HEK293 (cell line): ENCODE measurements around the gene FANCE.

Experiments
- CTCF ChIA-PET: fragments of 350-600 bp; formaldehyde crosslinking; extraction: SDS; loops from one replicate; lab custom pipeline; 2021; ENCODE audit warnings: antibody characterized with exemption; lab: Yijun Ruan, JAX
- POLR2A ChIA-PET: fragments of 300-600 bp; formaldehyde crosslinking; extraction: SDS; loops from one replicate; lab custom pipeline; 2020; ENCODE audit warnings: antibody characterized with exemption, inconsistent platforms; lab: Yijun Ruan, JAX
- H3K27ac ChIP-seq: fragments of 200-500 bp; sonication (Bioruptor generic); 2 replicates; pipeline ENCODE4 v1.5.1; 2014; ENCODE audit warnings: low read depth, low read length, control low read depth, inconsistent platforms; ENCODE audit errors: extremely low read depth
- H3K36me3 ChIP-seq, 2 experiments: fragments of 200-500 bp in 1 of 2; sonication (Bioruptor generic) in 1 of 2; 1 replicate in 1 of 2; 2 replicates in 1 of 2; pipeline ENCODE4 v1.5.1; 2014 to 2017; ENCODE audit warnings: inconsistent platforms in 2 of 2, low read length in 2 of 2; ENCODE audit not compliant: control insufficient read depth in 2 of 2, insufficient read depth in 1 of 2
- H3K4me1 ChIP-seq: fragments of 200-500 bp; sonication (Bioruptor generic); 2 replicates; pipeline ENCODE4 v1.5.1; 2014; ENCODE audit warnings: mild to moderate bottlenecking, low read length, inconsistent platforms; ENCODE audit not compliant: control insufficient read depth, insufficient read depth
- H3K4me3 ChIP-seq: 2 replicates; pipeline ENCODE4 v1.5.1; 2011; ENCODE audit warnings: low read depth, mild to moderate bottlenecking, control low read depth, low read length, moderate library complexity
- H3K9me3 ChIP-seq: fragments of 200-500 bp; sonication (Bioruptor generic); 2 replicates; pipeline ENCODE4 v1.5.1; 2014; ENCODE audit warnings: low read depth, low read length, inconsistent platforms; ENCODE audit not compliant: control insufficient read depth, insufficient read depth
- CTCF ChIP-seq: fragments of 450-650 bp; formaldehyde crosslinking; IDR thresholded peaks from 2 replicates; pipeline ENCODE4 v1.5.1; 2016; ENCODE audit warnings: missing biosample characterization, missing genetic modification characterization
- MEIS1 ChIP-seq: sonication (generic); formaldehyde crosslinking; IDR thresholded peaks from 2 replicates; pipeline ENCODE4 v1.8.1; 2022; ENCODE audit warnings: missing genetic modification reagents, mild to moderate bottlenecking, borderline replicate concordance
- PBX3 ChIP-seq: sonication (generic); formaldehyde crosslinking; IDR thresholded peaks from 2 replicates; pipeline ENCODE4 v1.8.1; 2022; ENCODE audit warnings: mild to moderate bottlenecking, moderate library complexity, missing genetic modification reagents
- REST ChIP-seq: fragments of 450-650 bp; formaldehyde crosslinking; IDR thresholded peaks from 2 replicates; pipeline ENCODE4 v1.5.1; 2016; ENCODE audit warnings: missing biosample characterization, missing genetic modification characterization
- SCRT2 ChIP-seq: fragments of 450-650 bp; formaldehyde crosslinking; IDR thresholded peaks from 2 replicates; pipeline ENCODE4 v1.5.1; 2016; ENCODE audit warnings: missing biosample characterization, missing genetic modification characterization
- ZBTB20 ChIP-seq: fragments of 450-650 bp; formaldehyde crosslinking; IDR thresholded peaks from 2 replicates; pipeline ENCODE4 v1.5.1; 2016; ENCODE audit warnings: missing biosample characterization, missing genetic modification characterization
- ZNF148 ChIP-seq: fragments of 450-650 bp; formaldehyde crosslinking; IDR thresholded peaks from 2 replicates; pipeline ENCODE4 v1.5.0; 2017; ENCODE audit warnings: missing biosample characterization, missing genetic modification characterization, borderline replicate concordance
- ZNF19 ChIP-seq: fragments of 450-650 bp; formaldehyde crosslinking; IDR thresholded peaks from 2 replicates; pipeline ENCODE4; 2016; ENCODE audit warnings: missing biosample characterization, missing genetic modification characterization, low read depth
- ZNF292 ChIP-seq: fragments of 450-650 bp; formaldehyde crosslinking; IDR thresholded peaks from 2 replicates; pipeline ENCODE4 v1.5.1; 2016; ENCODE audit warnings: low read depth, missing biosample characterization, missing genetic modification characterization, borderline replicate concordance
- ZNF341 ChIP-seq: fragments of 450-650 bp; formaldehyde crosslinking; IDR thresholded peaks from 2 replicates; pipeline ENCODE4; 2016; ENCODE audit warnings: low read depth, missing biosample characterization, missing genetic modification characterization
- ZNF416 ChIP-seq: fragments of 450-650 bp; formaldehyde crosslinking; IDR thresholded peaks from 2 replicates; pipeline ENCODE4 v1.5.1; 2016; ENCODE audit warnings: missing biosample characterization, missing genetic modification characterization
- ZNF600 ChIP-seq: fragments of 450-650 bp; formaldehyde crosslinking; IDR thresholded peaks from 2 replicates; pipeline ENCODE4 v1.5.1; 2016; ENCODE audit warnings: missing biosample characterization, missing genetic modification characterization
- ZNF623 ChIP-seq: fragments of 450-650 bp; formaldehyde crosslinking; IDR thresholded peaks from 2 replicates; pipeline ENCODE4 v1.5.1; 2016; ENCODE audit warnings: missing biosample characterization, missing genetic modification characterization
- ZNF658 ChIP-seq: fragments of 450-650 bp; formaldehyde crosslinking; IDR thresholded peaks from 2 replicates; pipeline ENCODE4; 2016; ENCODE audit warnings: missing biosample characterization, missing genetic modification characterization
- ZNF660 ChIP-seq: fragments of 450-650 bp; IDR thresholded peaks from 2 replicates; pipeline ENCODE4 v1.5.1; 2018; ENCODE audit warnings: missing biosample characterization, mild to moderate bottlenecking, missing genetic modification characterization
- ZNF677 ChIP-seq: fragments of 450-650 bp; IDR thresholded peaks from 2 replicates; pipeline ENCODE4 v1.5.0; 2018; ENCODE audit warnings: missing biosample characterization, mild to moderate bottlenecking, missing genetic modification characterization, moderate library complexity
- ZNF768 ChIP-seq: fragments of 450-650 bp; formaldehyde crosslinking; IDR thresholded peaks from 2 replicates; pipeline ENCODE4 v1.5.1; 2018; ENCODE audit warnings: missing biosample characterization, mild to moderate bottlenecking, missing genetic modification characterization
- ZNF777 ChIP-seq: fragments of 450-650 bp; formaldehyde crosslinking; IDR thresholded peaks from 2 replicates; pipeline ENCODE4 v1.5.1; 2017; ENCODE audit warnings: missing biosample characterization, missing genetic modification characterization, borderline replicate concordance
- TF ChIP-seq, protein P1 (sequence below): fragments of 450-650 bp; formaldehyde crosslinking; IDR thresholded peaks from 2 replicates; pipeline ENCODE4 v1.5.1; 2016; ENCODE audit warnings: missing biosample characterization, missing genetic modification characterization

The FANCE gene

GRCh38 chr6:35500782-35501181 lies 48.6 kb downstream of the FANCE start (continued):
- TF ChIP-seq, protein P1, sequence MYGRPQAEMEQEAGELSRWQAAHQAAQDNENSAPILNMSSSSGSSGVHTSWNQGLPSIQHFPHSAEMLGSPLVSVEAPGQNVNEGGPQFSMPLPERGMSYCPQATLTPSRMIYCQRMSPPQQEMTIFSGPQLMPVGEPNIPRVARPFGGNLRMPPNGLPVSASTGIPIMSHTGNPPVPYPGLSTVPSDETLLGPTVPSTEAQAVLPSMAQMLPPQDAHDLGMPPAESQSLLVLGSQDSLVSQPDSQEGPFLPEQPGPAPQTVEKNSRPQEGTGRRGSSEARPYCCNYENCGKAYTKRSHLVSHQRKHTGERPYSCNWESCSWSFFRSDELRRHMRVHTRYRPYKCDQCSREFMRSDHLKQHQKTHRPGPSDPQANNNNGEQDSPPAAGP (tag by site-specific recombination), result peak; percentile 66; the same call in 1 of the 2 replicates
- TF ChIP-seq CTCF (tag by site-specific recombination), result no peak
- no peak for TF ChIP-seq SCRT2 (tag by site-specific recombination)
- TF ChIP-seq ZNF19, result no peak
- TF ChIP-seq ZNF777 (tag by site-specific recombination), result no peak
- TF ChIP-seq ZNF600 (tag by site-specific recombination), result peak; percentile 93

- Histone ChIP-seq H3K4me1 (peaks cover 3% of the 10 kb centered on the region), H3K36me3 (no peaks in the 10 kb centered on the region)
- TF ChIP-seq ZNF658 (no peak), ZNF623 (peak; percentile 99), ZNF341 (tag by site-specific recombination) (0 out of 2 replicates have a peak, but pooled peaks have one; percentile 26)
- TF ChIP-seq, all 188 proteins: peak for 2
- CTCF ChIA-PET, result interaction anchor here (0.6 to 2.1 kb wide), 6 partner anchors 15 to 594 kb away, joined by 3 to 5 read pairs (median 4); no protein-coding TSS in a partner anchor
- H3K9me3 ChIP-seq, result no peaks in the 10 kb centered on the region
- POLR2A ChIA-PET, result no interaction called here
- H3K27ac ChIP-seq, result no peak overlapping the region
- H3K4me3 ChIP-seq, result no peak overlapping the region
Observed at GRCh38 chr6:35501784-35502183, 49.6 kb downstream of the FANCE start.

DNA sequence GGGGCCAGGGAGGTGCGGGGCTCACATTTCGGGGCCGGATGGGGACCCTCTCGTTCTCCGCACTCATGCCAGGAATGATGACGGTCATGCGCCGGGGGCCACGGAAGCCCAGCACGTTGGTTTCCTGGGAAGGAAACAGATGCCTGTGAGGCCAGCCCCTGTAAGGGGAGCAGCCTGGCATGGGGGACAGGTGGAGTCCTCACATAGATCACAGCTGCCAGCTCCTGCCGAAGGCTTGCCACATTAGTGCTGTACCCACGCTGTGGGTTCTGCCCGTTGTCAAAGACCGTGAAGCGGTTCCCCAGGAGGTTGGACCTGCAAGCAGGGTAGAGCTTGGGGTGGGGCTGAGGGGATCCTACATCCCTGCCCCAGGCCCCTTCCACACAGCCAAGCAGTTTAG lies 51.4 kb downstream of the FANCE start:
- no peak for TF ChIP-seq ZNF148
- Histone ChIP-seq H3K27ac (no peak overlapping the region), H3K4me3 (no peak overlapping the region), H3K9me3 (no peaks in the 10 kb centered on the region), H3K36me3 (no peaks in the 10 kb centered on the region), H3K4me1 (peaks cover 3% of the 10 kb centered on the region)
- ChIA-PET POLR2A (no interaction called here), CTCF (interaction anchor here (0.6 to 1.4 kb wide), 4 partner anchors 18 to 233 kb away, joined by 3 to 4 read pairs (median 3); no protein-coding TSS in a partner anchor)

DNA sequence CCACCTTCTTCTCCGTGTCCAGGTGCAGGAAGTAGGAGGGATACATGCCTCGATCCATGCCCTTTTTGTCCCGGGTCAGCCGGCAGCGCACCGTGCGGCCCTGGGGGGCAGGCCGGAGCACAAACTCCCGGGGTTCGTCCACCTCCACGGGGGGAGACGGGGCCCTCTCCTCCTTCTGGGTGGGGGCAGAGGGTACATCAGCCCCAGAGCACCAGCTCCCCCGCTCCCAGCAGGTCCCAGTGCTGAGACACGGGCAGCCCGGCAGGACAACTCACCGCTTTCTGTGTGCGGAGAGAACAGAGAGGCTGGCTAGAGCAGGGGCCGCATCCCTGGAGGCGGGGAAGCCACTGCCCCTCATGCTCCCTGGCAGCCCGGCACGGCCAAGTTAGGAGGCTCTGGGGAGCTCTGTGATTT lies 53.9 kb downstream of the FANCE start:
- CTCF ChIA-PET, result interaction anchor here (0.7 kb wide), 1 partner anchor 19 kb away, joined by 3 read pairs; no protein-coding TSS in a partner anchor
- H3K4me1 ChIP-seq, result no peaks in the 10 kb centered on the region; the same call in 1 of the 2 replicates
- POLR2A ChIA-PET, result no interaction called here
- no peaks in the 10 kb centered on the region for H3K9me3 ChIP-seq
- H3K4me3 ChIP-seq, result no peak overlapping the region
- H3K36me3 ChIP-seq, result no peaks in the 10 kb centered on the region
- no peak overlapping the region for H3K27ac ChIP-seq
- TF ChIP-seq REST (tag by site-specific recombination), result no peak
- no peak for TF ChIP-seq ZNF660 (tag by site-specific recombination)
- TF ChIP-seq MEIS1, result no peak
- no peak for TF ChIP-seq ZNF658
- TF ChIP-seq ZNF777 (tag by site-specific recombination), result no peak
- no peak for TF ChIP-seq PBX3 (CRISPR knock-in tag)
- TF ChIP-seq ZNF416 (tag by site-specific recombination), result no peak
- no peak for TF ChIP-seq ZNF768 (tag by site-specific recombination)
- no peak for TF ChIP-seq ZNF677 (tag by site-specific recombination)
- TF ChIP-seq ZNF292, result no peak
- no peak for TF ChIP-seq ZBTB20 (tag by site-specific recombination)
